HUES48 (cell line): ENCODE results near the gene CYP26A1.

ENCODE experiments used
- H3K27ac ChIP-seq: one replicate; pipeline ENCODE4 v1.7.0; 2013; ENCODE audit warnings: low read depth, low read length, inconsistent platforms
- H3K27me3 ChIP-seq: 2 replicates; pipeline ENCODE4 v1.6.1; 2013; ENCODE audit warnings: mild to moderate bottlenecking, low read length; ENCODE audit not compliant: control insufficient read depth, insufficient read depth
- H3K36me3 ChIP-seq: 2 replicates; pipeline ENCODE4 v1.6.1; 2013; ENCODE audit warnings: low read length; ENCODE audit not compliant: control insufficient read depth, insufficient read depth
- H3K4me1 ChIP-seq: 2 replicates; pipeline ENCODE4 v1.6.1; 2013; ENCODE audit warnings: mild to moderate bottlenecking, low read length; ENCODE audit not compliant: control insufficient read depth, insufficient read depth
- H3K4me3 ChIP-seq: 2 replicates; pipeline ENCODE4 v1.5.1; 2013; ENCODE audit warnings: mild to moderate bottlenecking, low read depth, low read length
- H3K9ac ChIP-seq: 2 replicates; pipeline ENCODE4 v1.6.1; 2013; ENCODE audit warnings: mild to moderate bottlenecking, low read depth, low read length, moderate library complexity
- H3K9me3 ChIP-seq: 2 replicates; pipeline ENCODE4 v1.6.1; 2013; ENCODE audit warnings: low read length; ENCODE audit not compliant: control insufficient read depth, insufficient read depth

The CYP26A1 gene

GRCh38 chr10:93081834-93082233, 8.1 kb downstream of the CYP26A1 start:
- peaks cover 9% of the 10 kb centered on the region for H3K36me3 ChIP-seq
- H3K9ac ChIP-seq = no peak overlapping the region
- no peak overlapping the region for H3K27ac ChIP-seq
- no peaks in the 10 kb centered on the region for H3K9me3 ChIP-seq
- peaks cover 5% of the 10 kb centered on the region for H3K4me1 ChIP-seq
- H3K4me3 ChIP-seq = no peak overlapping the region
- peaks cover 20% of the 10 kb centered on the region for H3K27me3 ChIP-seq

- H3K9me3 ChIP-seq = no peaks in the 10 kb centered on the region
- no peaks in the 10 kb centered on the region for H3K36me3 ChIP-seq
- no peak overlapping the region for H3K4me3 ChIP-seq
- H3K4me1 ChIP-seq = peaks cover 19% of the 10 kb centered on the region
- peaks cover 7% of the 10 kb centered on the region; the same call in 1 of the 2 replicates for H3K27me3 ChIP-seq
- no peak overlapping the region for H3K9ac ChIP-seq
- H3K27ac ChIP-seq = no peak overlapping the region
These were observed 10.2 kb downstream of the CYP26A1 start for GRCh38 chr10:93083743-93084539.

GRCh38 chr10:93085272-93085859, 11.7 kb downstream of the CYP26A1 start:
- Histone ChIP-seq H3K27me3 (no peaks in the 10 kb centered on the region), H3K36me3 (no peaks in the 10 kb centered on the region), H3K9ac (no peak overlapping the region), H3K27ac (no peak overlapping the region), H3K4me3 (no peak overlapping the region), H3K9me3 (no peaks in the 10 kb centered on the region), H3K4me1 (peaks cover 14% of the 10 kb centered on the region)

GRCh38 chr10:93086289-93086688, 12.6 kb downstream of the CYP26A1 start:
- H3K27me3 ChIP-seq = no peaks in the 10 kb centered on the region
- no peak overlapping the region for H3K4me3 ChIP-seq
- no peak overlapping the region for H3K9ac ChIP-seq
- H3K4me1 ChIP-seq = peaks cover 14% of the 10 kb centered on the region
- H3K27ac ChIP-seq = no peak overlapping the region
- H3K9me3 ChIP-seq = no peaks in the 10 kb centered on the region
- H3K36me3 ChIP-seq = no peaks in the 10 kb centered on the region

- Histone ChIP-seq H3K27ac (peak overlapping the region; percentile 36), H3K4me3 (no peak overlapping the region)
These were observed 14.2 kb downstream of the CYP26A1 start for GRCh38 chr10:93087846-93088245.

GRCh38 chr10:93088466-93088865, 14.8 kb downstream of the CYP26A1 start:
- no peaks in the 10 kb centered on the region for H3K27me3 ChIP-seq
- H3K4me1 ChIP-seq = peaks cover 14% of the 10 kb centered on the region
- no peaks in the 10 kb centered on the region for H3K9me3 ChIP-seq
- no peak overlapping the region for H3K9ac ChIP-seq
- no peaks in the 10 kb centered on the region for H3K36me3 ChIP-seq
- H3K27ac ChIP-seq = no peak overlapping the region
- H3K4me3 ChIP-seq = no peak overlapping the region

More at GRCh38 chr10:93087846-93088245, 14.2 kb downstream of the CYP26A1 start:
- no peaks in the 10 kb centered on the region for H3K36me3 ChIP-seq
- no peak overlapping the region for H3K9ac ChIP-seq
- H3K27me3 ChIP-seq = no peaks in the 10 kb centered on the region
- H3K4me1 ChIP-seq = peaks cover 14% of the 10 kb centered on the region
- no peaks in the 10 kb centered on the region for H3K9me3 ChIP-seq

GRCh38 chr10:93090619-93091018, 16.9 kb downstream of the CYP26A1 start:
- H3K4me3 ChIP-seq = no peak overlapping the region
- no peaks in the 10 kb centered on the region for H3K9me3 ChIP-seq
- peaks cover 14% of the 10 kb centered on the region for H3K4me1 ChIP-seq
- no peaks in the 10 kb centered on the region for H3K36me3 ChIP-seq
- no peaks in the 10 kb centered on the region for H3K27me3 ChIP-seq
- H3K27ac ChIP-seq = no peak overlapping the region
- no peak overlapping the region for H3K9ac ChIP-seq

GRCh38 chr10:93091960-93092359, 18.3 kb downstream of the CYP26A1 start:
- Histone ChIP-seq H3K27ac (no peak overlapping the region), H3K4me3 (no peak overlapping the region), H3K4me1 (peaks cover 14% of the 10 kb centered on the region), H3K36me3 (no peaks in the 10 kb centered on the region), H3K9ac (no peak overlapping the region), H3K27me3 (no peaks in the 10 kb centered on the region), H3K9me3 (no peaks in the 10 kb centered on the region)

GRCh38 chr10:93095225-93095624, 21.5 kb downstream of the CYP26A1 start:
- H3K9ac ChIP-seq = no peak overlapping the region
- no peak overlapping the region for H3K4me3 ChIP-seq
- H3K27me3 ChIP-seq = no peaks in the 10 kb centered on the region
- no peak overlapping the region for H3K27ac ChIP-seq
- no peaks in the 10 kb centered on the region; the same call in 1 of the 2 replicates for H3K4me1 ChIP-seq
- H3K9me3 ChIP-seq = no peaks in the 10 kb centered on the region
- no peaks in the 10 kb centered on the region for H3K36me3 ChIP-seq

GRCh38 chr10:93096901-93097300, 23.2 kb downstream of the CYP26A1 start:
- H3K9ac ChIP-seq = no peak overlapping the region
- H3K27ac ChIP-seq = no peak overlapping the region
- H3K4me3 ChIP-seq = no peak overlapping the region
- H3K36me3 ChIP-seq = no peaks in the 10 kb centered on the region
- H3K27me3 ChIP-seq = no peaks in the 10 kb centered on the region
- H3K9me3 ChIP-seq = no peaks in the 10 kb centered on the region
- no peaks in the 10 kb centered on the region; the same call in 1 of the 2 replicates for H3K4me1 ChIP-seq

GRCh38 chr10:93097386-93097785, 23.7 kb downstream of the CYP26A1 start:
- Histone ChIP-seq H3K36me3 (no peaks in the 10 kb centered on the region), H3K9ac (no peak overlapping the region), H3K27ac (no peak overlapping the region), H3K4me1 (no peaks in the 10 kb centered on the region; the same call in 1 of the 2 replicates), H3K4me3 (no peak overlapping the region), H3K27me3 (no peaks in the 10 kb centered on the region), H3K9me3 (no peaks in the 10 kb centered on the region)
